Natural killer cell treated with Interleukin-12 subunit alpha and Interleukin-12 subunit beta and Interleukin-15 and Interleukin-18, amount 100 ng/mL, for 72 hours (primary cell): ENCODE data around the gene KLK6. TPM values are rescaled to one million over a fixed set of nuclear protein-coding genes. Genes with fewer than 3 reads are reported as not detected.
"Not testable (repeated sequence)": the region's sequence is repeated elsewhere in the genome, so short reads cannot be mapped to it uniquely, and the experiment has no call there.

Experiments used
- ATAC-seq, 2 donors: fragments of 150-1000 bp; cut with Tn5 transposase in 1 of 2; sonication (Bioruptor Pico), chemical (Tn5 transposase) in 1 of 2; 2 replicates each; pipeline ENCODE4 v1.10.0; 2021
- DNase-seq: peaks from one replicate; pipeline ENCODE4 v3.0.0; 2022; ENCODE audit warnings: low spot score
- H3K27ac Mint-ChIP-seq, 2 donors: 1 replicate in 1 of 2; 2 replicates in 1 of 2; pipeline ENCODE4 v1.8.0; 2022; ENCODE audit warnings: mixed read lengths in 2 of 2, mild to moderate bottlenecking in 1 of 2, moderate library complexity in 1 of 2
- H3K27me3 Mint-ChIP-seq, 2 donors: 1 replicate in 1 of 2; 2 replicates in 1 of 2; pipeline ENCODE4 v1.8.0; 2022; ENCODE audit warnings: mixed read lengths in 2 of 2
- H3K36me3 Mint-ChIP-seq: one replicate; pipeline ENCODE4 v1.8.0; 2022; ENCODE audit warnings: mixed read lengths
- H3K4me1 Mint-ChIP-seq, 2 donors: 1 replicate in 1 of 2; 2 replicates in 1 of 2; pipeline ENCODE4 v1.8.0; 2022; ENCODE audit warnings: low read depth in 2 of 2, mixed read lengths in 2 of 2, mild to moderate bottlenecking in 1 of 2
- H3K4me3 Mint-ChIP-seq: one replicate; pipeline ENCODE4 v1.8.0; 2022; ENCODE audit warnings: mixed read lengths
- H3K9me3 Mint-ChIP-seq: 2 replicates; pipeline ENCODE4 v1.8.0; 2022; ENCODE audit warnings: mixed read lengths
- total RNA-seq, 2 donors: library from RNA; stranded (reverse); gene quantifications; one replicate each; pipeline ENCODE4 v1.2.3, GENCODE V29; 2022

KLK6 gene
- total RNA-seq, 2 donors from 2014 or later, result not detected

DNA sequence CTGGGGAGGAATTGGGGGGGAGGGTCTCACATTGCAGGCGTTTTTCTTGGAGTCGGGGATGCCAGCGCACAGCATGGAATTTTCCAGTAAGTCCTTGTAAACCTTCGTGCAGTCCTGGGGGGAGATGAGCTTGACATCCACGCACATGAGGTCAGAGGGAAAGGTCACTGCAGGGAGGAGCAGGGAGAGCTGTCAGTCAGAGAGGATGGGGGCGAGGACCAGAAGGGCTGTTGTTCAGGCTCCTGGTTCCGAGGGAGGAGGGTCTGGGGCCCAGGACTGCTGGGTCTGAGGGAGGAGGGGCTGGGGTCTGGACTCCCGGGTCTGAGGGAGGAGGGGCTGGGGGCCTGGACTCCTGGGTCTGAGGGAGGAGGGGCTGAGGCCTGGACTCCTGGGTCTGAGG, 10.4 kb upstream of the KLK6 start:
- Mint-ChIP-seq H3K4me3 (no peak overlapping the region), H3K9me3 (no peaks in the 10 kb centered on the region), H3K27me3 (peaks cover 41 to 56% of the 10 kb centered on the region in 2 donors), H3K27ac (no peak overlapping the region), H3K36me3 (no peaks in the 10 kb centered on the region), H3K4me1 (peaks cover 0 to 4% of the 10 kb centered on the region in 2 donors)
- DNase-seq (no peak), ATAC-seq (no peak)

- no peaks in the 10 kb centered on the region for H3K36me3 Mint-ChIP-seq
- ATAC-seq (no peak), DNase-seq (no peak)
- H3K4me1 Mint-ChIP-seq, result peaks cover 0 to 4% of the 10 kb centered on the region in 2 donors
- H3K4me3 Mint-ChIP-seq, result no peak overlapping the region
- H3K9me3 Mint-ChIP-seq, result no peaks in the 10 kb centered on the region
- no peak overlapping the region for H3K27ac Mint-ChIP-seq
- peaks cover 42 to 56% of the 10 kb centered on the region in 2 donors for H3K27me3 Mint-ChIP-seq
These were observed 9.5 kb upstream of the KLK6 start for GRCh38 chr19:50978772-50979390.

- DNase-seq, result no peak
- Mint-ChIP-seq H3K27me3 (peaks cover 49 to 65% of the 10 kb centered on the region in 2 donors), H3K9me3 (no peaks in the 10 kb centered on the region), H3K27ac (no peak overlapping the region), H3K4me1 (peaks cover 0 to 4% of the 10 kb centered on the region in 2 donors), H3K4me3 (no peak overlapping the region), H3K36me3 (no peaks in the 10 kb centered on the region)
- no peak for ATAC-seq
These were observed 8.2 kb upstream of the KLK6 start for GRCh38 chr19:50977626-50978025.

DNA sequence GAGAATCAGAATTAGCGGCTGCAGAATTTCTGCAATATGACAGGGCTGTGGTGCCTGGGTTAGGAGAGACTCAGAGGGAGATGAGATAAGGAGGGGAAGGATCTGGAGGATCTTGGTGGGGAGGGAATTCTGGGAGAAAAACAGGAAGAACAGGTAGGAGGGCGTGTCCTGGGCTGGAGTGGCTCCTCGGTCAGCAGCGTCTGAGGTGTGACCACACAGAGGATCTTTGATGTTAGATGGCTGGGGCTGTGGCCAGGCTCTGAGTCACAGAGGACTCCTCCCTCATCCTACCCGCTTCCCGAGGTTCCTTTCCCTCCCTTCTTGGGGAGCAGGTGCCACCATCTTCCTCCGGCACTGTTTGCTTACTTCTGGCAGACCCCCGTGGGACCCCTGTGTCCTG, 6.4 kb upstream of the KLK6 start:
- DNase-seq, result no peak
- Mint-ChIP-seq H3K36me3 (no peaks in the 10 kb centered on the region), H3K27me3 (peaks cover 42 to 60% of the 10 kb centered on the region in 2 donors), H3K9me3 (no peaks in the 10 kb centered on the region), H3K4me3 (no peak overlapping the region), H3K27ac (no peak overlapping the region), H3K4me1 (no peaks in the 10 kb centered on the region)
- ATAC-seq, result no peak

GRCh38 chr19:50974702-50975556, 5.5 kb upstream of the KLK6 start:
- ATAC-seq (no peak), DNase-seq (no peak)
- peaks cover 42 to 63% of the 10 kb centered on the region in 2 donors for H3K27me3 Mint-ChIP-seq
- H3K4me1 Mint-ChIP-seq, result no peaks in the 10 kb centered on the region
- H3K27ac Mint-ChIP-seq, result no peak overlapping the region
- no peaks in the 10 kb centered on the region for H3K36me3 Mint-ChIP-seq
- no peak overlapping the region for H3K4me3 Mint-ChIP-seq
- H3K9me3 Mint-ChIP-seq, result no peaks in the 10 kb centered on the region

DNA sequence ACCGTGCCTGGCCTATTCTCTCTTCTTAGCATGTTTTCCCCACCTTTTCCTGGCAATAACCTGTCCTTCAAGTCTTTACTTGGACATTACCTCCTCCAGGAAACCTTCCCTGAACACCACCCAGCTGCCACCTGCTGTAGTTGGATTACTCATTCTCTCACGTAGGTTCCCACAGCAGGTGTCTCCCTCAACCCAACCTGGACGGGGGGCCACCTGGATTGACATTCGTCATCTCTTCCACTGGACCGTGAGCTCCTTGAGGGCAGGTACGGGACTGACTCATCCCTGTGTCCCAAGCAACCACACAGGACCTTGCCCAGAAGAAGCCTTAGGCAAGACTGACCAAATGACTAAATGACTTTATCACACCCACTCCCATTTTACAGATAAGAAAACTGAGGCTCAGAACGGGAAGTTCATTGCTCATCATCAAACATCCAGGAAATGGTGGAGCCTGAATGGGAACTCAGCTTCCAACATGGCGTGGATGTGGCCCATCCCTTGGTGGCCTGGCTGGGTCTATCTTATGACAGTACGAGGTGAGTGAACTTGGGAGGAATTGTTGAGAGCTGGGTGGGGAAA, 3.5 kb upstream of the KLK6 start:
- Mint-ChIP-seq H3K4me1 (no peaks in the 10 kb centered on the region), H3K27ac (no peak overlapping the region), H3K27me3 (peaks cover 40 to 60% of the 10 kb centered on the region in 2 donors), H3K9me3 (no peaks in the 10 kb centered on the region), H3K4me3 (no peak overlapping the region), H3K36me3 (no peaks in the 10 kb centered on the region)
- DNase-seq (no peak), ATAC-seq (no peak)

DNA sequence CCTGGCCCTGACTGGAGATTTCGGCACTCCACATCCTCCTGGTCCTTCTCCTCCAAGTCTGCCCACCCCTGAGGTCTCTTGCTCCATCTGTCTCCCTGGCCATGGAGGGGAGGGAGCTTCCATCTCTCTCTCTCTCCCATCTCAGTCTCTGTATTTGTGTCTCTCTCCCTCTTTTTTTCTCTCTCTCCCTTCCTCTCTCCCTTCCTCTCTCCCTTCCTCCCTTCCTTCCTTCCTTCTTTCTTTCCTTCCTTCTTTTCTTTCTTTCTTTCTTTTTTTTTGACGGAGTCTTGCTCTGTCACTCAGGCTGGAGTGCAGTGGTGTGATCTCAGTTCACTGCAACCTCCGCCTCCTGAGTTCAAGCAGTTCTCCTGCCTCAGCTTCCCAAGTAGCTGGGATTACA, 419 bp upstream of the KLK6 start:
- H3K36me3 Mint-ChIP-seq, result not testable (repeated sequence)

GRCh38 chr19:50968716-50969412, 527 bp downstream of the KLK6 start:
- Mint-ChIP-seq H3K4me3 (no peak overlapping the region), H3K9me3 (no peaks in the 10 kb centered on the region), H3K27ac (no peak overlapping the region), H3K4me1 (no peaks in the 10 kb centered on the region), H3K27me3 (peaks cover 35 to 69% of the 10 kb centered on the region in 2 donors), H3K36me3 (no peaks in the 10 kb centered on the region)
- ATAC-seq (no peak), DNase-seq (no peak)

More for the DNA sequence above, 419 bp upstream of the KLK6 start:
- not testable (repeated sequence) for DNase-seq, H3K27ac Mint-ChIP-seq, H3K4me3 Mint-ChIP-seq, ATAC-seq, H3K4me1 Mint-ChIP-seq, H3K9me3 Mint-ChIP-seq
- peaks cover 33 to 59% of the 10 kb centered on the region in 2 donors for H3K27me3 Mint-ChIP-seq

DNA sequence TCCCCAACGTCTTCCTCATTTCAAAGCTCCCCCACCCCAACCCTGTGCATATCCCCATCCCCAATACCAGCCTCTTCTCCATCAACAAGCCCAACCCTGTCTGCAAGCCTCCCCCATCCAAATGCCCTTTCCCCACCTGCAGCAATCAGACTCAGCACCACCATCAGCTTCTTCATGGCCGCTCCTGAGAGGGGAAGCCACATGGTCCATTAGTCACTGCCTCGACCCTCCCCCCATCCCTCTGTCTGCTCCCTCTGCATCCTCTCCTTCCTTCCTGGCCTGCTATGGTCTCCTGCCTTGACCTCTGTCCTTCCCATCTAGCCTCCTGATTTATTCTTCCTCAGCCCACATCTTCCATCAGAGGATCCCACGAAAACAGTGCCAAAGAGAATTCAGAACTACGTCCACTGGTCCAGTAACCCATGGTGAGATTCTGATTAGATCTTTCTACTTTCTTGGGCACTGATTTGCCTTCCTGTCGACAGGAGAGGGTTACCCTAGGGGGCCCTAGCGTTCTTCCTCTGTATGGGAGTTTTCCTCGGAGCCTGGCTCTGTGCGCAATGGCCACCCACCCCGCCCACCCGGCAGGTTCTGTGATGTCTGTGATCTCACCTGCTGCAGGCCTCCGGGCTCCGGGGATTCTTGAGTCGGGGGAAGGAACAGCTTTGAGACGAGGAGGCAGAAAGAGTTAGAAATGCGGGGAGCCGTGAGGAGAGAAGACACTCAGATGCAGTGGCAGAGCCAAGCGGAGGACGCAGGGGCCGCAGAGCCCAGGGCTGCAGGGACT, 1.3 kb downstream of the KLK6 start:
- Mint-ChIP-seq H3K9me3 (no peaks in the 10 kb centered on the region), H3K4me1 (no peaks in the 10 kb centered on the region), H3K27me3 (peaks cover 37 to 69% of the 10 kb centered on the region in 2 donors), H3K4me3 (no peak overlapping the region), H3K36me3 (no peaks in the 10 kb centered on the region), H3K27ac (no peak overlapping the region)
- DNase-seq, result no peak
- no peak for ATAC-seq

DNA sequence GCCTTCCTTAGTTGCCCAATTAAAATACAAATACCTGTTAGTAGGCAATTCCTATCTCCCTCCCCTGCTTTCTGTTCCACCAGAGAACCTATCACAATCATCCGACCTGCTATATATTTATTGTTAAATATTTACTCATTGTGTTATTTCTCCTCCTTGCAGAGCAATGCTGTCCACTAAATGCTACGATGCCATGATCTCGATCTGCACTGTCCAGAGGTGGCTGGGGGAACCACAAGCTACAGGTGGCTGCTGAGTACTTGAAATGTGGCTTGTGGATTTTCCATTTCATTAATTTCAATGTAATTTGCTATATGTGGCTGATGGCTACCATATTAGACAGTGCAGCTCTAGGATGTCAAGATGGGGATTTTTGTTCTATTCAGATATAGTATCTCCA, 5.1 kb downstream of the KLK6 start:
- Mint-ChIP-seq H3K36me3 (peaks cover 4% of the 10 kb centered on the region), H3K4me3 (no peak overlapping the region), H3K9me3 (peaks cover 9% of the 10 kb centered on the region), H3K27ac (no peak overlapping the region), H3K27me3 (peaks cover 27 to 60% of the 10 kb centered on the region in 2 donors), H3K4me1 (peaks cover 0 to 3% of the 10 kb centered on the region in 2 donors)
- no peak for DNase-seq
- no peak for ATAC-seq

- no peak for ATAC-seq
- H3K4me3 Mint-ChIP-seq, result no peak overlapping the region
- peaks cover 0 to 6% of the 10 kb centered on the region in 2 donors for H3K4me1 Mint-ChIP-seq
These were observed 6.0 kb downstream of the KLK6 start for GRCh38 chr19:50963381-50963780.

GRCh38 chr19:50962245-50962644, 7.1 kb downstream of the KLK6 start:
- Mint-ChIP-seq H3K27ac (no peak overlapping the region), H3K4me1 (peaks cover 0 to 6% of the 10 kb centered on the region in 2 donors), H3K4me3 (no peak overlapping the region), H3K36me3 (peaks cover 5% of the 10 kb centered on the region), H3K9me3 (peaks cover 9% of the 10 kb centered on the region), H3K27me3 (peaks cover 31 to 58% of the 10 kb centered on the region in 2 donors)
- no peak for DNase-seq
- ATAC-seq, result no peak

More at GRCh38 chr19:50963381-50963780, 6.0 kb downstream of the KLK6 start:
- Mint-ChIP-seq H3K36me3 (peaks cover 5% of the 10 kb centered on the region), H3K27ac (no peak overlapping the region), H3K9me3 (peaks cover 9% of the 10 kb centered on the region), H3K27me3 (peaks cover 33 to 68% of the 10 kb centered on the region in 2 donors)
- no peak for DNase-seq
